HG02759 (cell line): ENCODE data around the gene PYGB.
"Not testable (repeated sequence)": the region's sequence is repeated elsewhere in the genome, so short reads cannot be mapped to it uniquely, and the experiment has no call there.

Experiments used
- ATAC-seq: cut with Tn5 transposase; IDR thresholded peaks from one replicate; pipeline ENCODE4 v1.9.1; 2021; ENCODE audit warnings: mild to moderate bottlenecking, moderate library complexity; ENCODE audit not compliant: unreplicated experiment

The PYGB gene

GRCh38 chr20:25309395-25310267 is 61.7 kb downstream of the PYGB start:
- ATAC-seq: peak; percentile 19

GRCh38 chr20:25310268-25310920 is 62.5 kb downstream of the PYGB start:
- ATAC-seq: peak; percentile 91

GRCh38 chr20:25310921-25311728 is 63.2 kb downstream of the PYGB start:
- no peak for ATAC-seq

GRCh38 chr20:25312716-25313115 is 64.8 kb downstream of the PYGB start:
- ATAC-seq: not testable (repeated sequence)

GRCh38 chr20:25313593-25313992 is 65.7 kb downstream of the PYGB start:
- ATAC-seq: no peak

- no peak for ATAC-seq
Observed at GRCh38 chr20:25314497-25315417, 66.9 kb downstream of the PYGB start.

- no peak for ATAC-seq
Observed at GRCh38 chr20:25315418-25316210, 67.7 kb downstream of the PYGB start.

GRCh38 chr20:25316506-25317190 is 68.8 kb downstream of the PYGB start:
- ATAC-seq: no peak

GRCh38 chr20:25317351-25318075 is 69.6 kb downstream of the PYGB start:
- no peak for ATAC-seq

- peak; percentile 89 for ATAC-seq
Observed at GRCh38 chr20:25318471-25319240, 70.8 kb downstream of the PYGB start.

- ATAC-seq: peak; percentile 5
Observed at GRCh38 chr20:25319241-25320034, 71.6 kb downstream of the PYGB start.

GRCh38 chr20:25320035-25320800 is 72.3 kb downstream of the PYGB start:
- no peak for ATAC-seq

- ATAC-seq: no peak
Observed at GRCh38 chr20:25321262-25321831, 73.5 kb downstream of the PYGB start.

GRCh38 chr20:25321991-25322390 is 74.1 kb downstream of the PYGB start:
- no peak for ATAC-seq

GRCh38 chr20:25323496-25324246 is 75.8 kb downstream of the PYGB start:
- ATAC-seq: no peak
